GM12878 (cell line): ENCODE measurements around the gene CLSTN2.

Source experiments
- ATF7 ChIP-seq: fragments of 450-650 bp; IDR thresholded peaks from 2 replicates; pipeline ENCODE4 v1.6.1; 2016; ENCODE audit warnings: low read depth, mild to moderate bottlenecking
- BCLAF1 ChIP-seq: fragments of 450-650 bp; IDR thresholded peaks from 2 replicates; pipeline ENCODE4 v1.6.1; 2017; ENCODE audit warnings: antibody characterized with exemption, mild to moderate bottlenecking, moderate library complexity
- CREB1 ChIP-seq: IDR thresholded peaks from 2 replicates; pipeline ENCODE4 v1.6.1; 2012; ENCODE audit warnings: low read depth, mild to moderate bottlenecking, inconsistent platforms
- CTCF ChIP-seq, 3 experiments: IDR thresholded peaks in 2 of 3; conservative IDR thresholded peaks in 1 of 3; 2 replicates each; pipeline ENCODE4 v1.5.1; 2011; ENCODE audit warnings: low read depth in 3 of 3, low read length in 3 of 3, mild to moderate bottlenecking in 3 of 3, control low read depth in 2 of 3, moderate library complexity in 2 of 3, inconsistent platforms in 1 of 3, mixed read lengths in 1 of 3; ENCODE audit not compliant: control insufficient read depth in 2 of 3, insufficient read depth in 1 of 3; ENCODE audit errors: extremely low read depth in 1 of 3
- HDGF ChIP-seq: fragments of 450-650 bp; IDR thresholded peaks from 2 replicates; pipeline ENCODE4 v1.6.1; 2016; ENCODE audit warnings: antibody characterized with exemption
- JUNB ChIP-seq: IDR thresholded peaks from 2 replicates; pipeline ENCODE4 v1.6.1; 2016; ENCODE audit warnings: antibody characterized with exemption, mild to moderate bottlenecking
- NR2F1 ChIP-seq: fragments of 450-650 bp; conservative IDR thresholded peaks from 2 replicates; pipeline ENCODE4 v1.6.1; 2017; ENCODE audit warnings: mild to moderate bottlenecking
- POLR2A ChIP-seq: IDR thresholded peaks from 2 replicates; pipeline ENCODE4 v1.6.1; 2011; ENCODE audit warnings: low read depth, mild to moderate bottlenecking, low read length
- RBBP5 ChIP-seq: fragments of 200-600 bp; sonication (generic); conservative IDR thresholded peaks from 2 replicates; pipeline ENCODE4 v1.6.1; 2016
- SMC3 ChIP-seq: IDR thresholded peaks from 2 replicates; pipeline ENCODE4 v1.6.1; 2011; ENCODE audit warnings: low read length, improper control_type of control experiment, borderline replicate concordance
- TBL1XR1 ChIP-seq: IDR thresholded peaks from 2 replicates; pipeline ENCODE4 v1.6.1; 2012; ENCODE audit warnings: low read depth, low read length, improper control_type of control experiment
- TCF7 ChIP-seq: IDR thresholded peaks from 2 replicates; pipeline ENCODE4 v1.6.1; 2014; ENCODE audit warnings: antibody characterized with exemption, borderline replicate concordance
- ZNF687 ChIP-seq: fragments of 450-650 bp; IDR thresholded peaks from 2 replicates; pipeline ENCODE4 v1.6.1; 2017; ENCODE audit warnings: mild to moderate bottlenecking, moderate library complexity

GRCh38 chr3:140536926-140537726, 602.1 kb downstream of the CLSTN2 start:
- TF ChIP-seq ZNF687, result no peak
- TF ChIP-seq POLR2A, result no peak
- TF ChIP-seq NR2F1, result no peak
- no peak for TF ChIP-seq BCLAF1
- no peak for TF ChIP-seq CTCF (IDR thresholded peaks at IDR 0.05 in 2 of 3, conservative IDR thresholded peaks at IDR 0.05 in 1 of 3; ENCODE audit: control insufficient read depth in 2 of 3, extremely low read depth in 1 of 3, insufficient read depth in 1 of 3, low read depth in 3 of 3, low read length in 3 of 3)
- no peak for TF ChIP-seq CREB1
- TF ChIP-seq JUNB, result no peak
- TF ChIP-seq TCF7, result no peak
- no peak for TF ChIP-seq TBL1XR1
- TF ChIP-seq SMC3, result no peak
- TF ChIP-seq HDGF, result no peak
- no peak for TF ChIP-seq RBBP5
- no peak for TF ChIP-seq ATF7
